Endothelial cell of umbilical vein (primary cell): ENCODE measurements around the gene GTSF1L. TPM values are rescaled to one million over a fixed set of nuclear protein-coding genes. Genes with fewer than 3 reads are reported as not detected.

Experiments
- BruUV-seq: library from RNA; stranded (reverse); fragments of 400-500 nt; replicated peaks from 2 replicates; lab custom pipeline; 2021; lab: Mats Ljungman, UMichigan
- CTCF ChIA-PET: fragments of 300-600, 350-600 bp; sonication (Branson Sonifier 250); formaldehyde crosslinking; loops from one replicate; lab custom pipeline; 2021; ENCODE audit warnings: antibody characterized with exemption, inconsistent platforms; lab: Charles Lee
- POLR2A ChIA-PET: fragments of 300-600, 350-600 bp; sonication (Branson Sonifier 250); formaldehyde crosslinking; loops from one replicate; lab custom pipeline; 2021; ENCODE audit warnings: antibody characterized with exemption, inconsistent platforms; lab: Charles Lee
- DNase-seq: peaks from one replicate; pipeline ENCODE4 v3.0.0-alpha.2; 2011; ENCODE audit warnings: low read depth, low spot score
- FAIRE-seq: peaks from 2 replicates; lab custom pipeline; 2011; peaks lifted over from hg19 to GRCh38; lab: Jason Lieb, UNC
- H2AFZ ChIP-seq: 2 replicates; pipeline ENCODE4 v1.6.0; 2012; ENCODE audit warnings: low read depth, low read length, control low read depth, inconsistent platforms
- H3K27ac ChIP-seq: 2 replicates; pipeline ENCODE4 v1.5.1; 2011; ENCODE audit warnings: low read depth, mild to moderate bottlenecking, control low read depth, low read length, moderate library complexity; ENCODE audit not compliant: insufficient read depth
- H3K27me3 ChIP-seq, 2 experiments: 2 replicates each; pipeline versions ENCODE4 v1.6.0 to v1.6.1; 2011; ENCODE audit warnings: low read length in 2 of 2, mixed read lengths in 1 of 2; ENCODE audit not compliant: control insufficient read depth in 2 of 2, insufficient read depth in 2 of 2
- H3K36me3 ChIP-seq, 2 experiments: 2 replicates in 1 of 2; 3 replicates in 1 of 2; pipeline ENCODE4 v1.5.1; 2011; ENCODE audit warnings: low read length in 2 of 2, mild to moderate bottlenecking in 1 of 2, moderate library complexity in 1 of 2; ENCODE audit not compliant: control insufficient read depth in 2 of 2, insufficient read depth in 2 of 2; ENCODE audit errors: extremely low read depth in 1 of 2
- H3K4me1 ChIP-seq: 3 replicates; pipeline ENCODE4 v1.5.1; 2011; ENCODE audit warnings: mild to moderate bottlenecking, low read length; ENCODE audit not compliant: control insufficient read depth, insufficient read depth; ENCODE audit errors: extremely low read depth
- H3K4me2 ChIP-seq: 2 replicates; pipeline ENCODE4 v1.6.1; 2011; ENCODE audit warnings: low read length, control low read depth, mixed read lengths; ENCODE audit not compliant: insufficient read depth
- H3K4me3 ChIP-seq, 3 experiments: fragments of 200-600 bp in 1 of 3; sonication (generic), shearing (Covaris generic) in 1 of 3; replicated peaks in 1 of 3; 2 replicates each; pipeline ENCODE4 v1.5.1; 2011 to 2016; ENCODE audit warnings: control low read depth in 3 of 3, low read length in 3 of 3, mild to moderate bottlenecking in 2 of 3, inconsistent platforms in 1 of 3, low read depth in 1 of 3, moderate library complexity in 1 of 3; ENCODE audit not compliant: insufficient read depth in 1 of 3
- H3K79me2 ChIP-seq: 2 replicates; pipeline ENCODE4 v1.6.0; 2012; ENCODE audit warnings: low read length, inconsistent platforms; ENCODE audit not compliant: control insufficient read depth, insufficient read depth
- H3K9ac ChIP-seq: replicated peaks from 2 replicates; pipeline ENCODE3; 2011; ENCODE audit warnings: low read length, control low read depth; ENCODE audit not compliant: insufficient read depth; ENCODE audit errors: extremely low read depth
- H3K9me1 ChIP-seq: replicated peaks from 3 replicates; pipeline ENCODE4 v1.6.0; 2011; ENCODE audit warnings: mild to moderate bottlenecking, low read length; ENCODE audit not compliant: control insufficient read depth, insufficient read depth; ENCODE audit errors: extremely low read depth
- H3K9me3 ChIP-seq: replicated peaks from 2 replicates; pipeline ENCODE4 v1.5.1; 2012; ENCODE audit warnings: low read length, inconsistent platforms; ENCODE audit not compliant: control insufficient read depth, insufficient read depth
- H4K20me1 ChIP-seq: replicated peaks from 2 replicates; pipeline ENCODE3; 2011; ENCODE audit warnings: mild to moderate bottlenecking, low read length; ENCODE audit not compliant: control insufficient read depth, insufficient read depth; ENCODE audit errors: extremely low read depth
- CTCF ChIP-seq, 2 donors: IDR thresholded peaks; 1 replicate in 1 of 2; 2 replicates in 1 of 2; pipeline ENCODE4 v1.5.1; 2011; ENCODE audit warnings: low read length in 2 of 2, mild to moderate bottlenecking in 2 of 2, moderate library complexity in 2 of 2, control low read depth in 1 of 2, inconsistent platforms in 1 of 2, low read depth in 1 of 2; ENCODE audit not compliant: insufficient read depth in 1 of 2; ENCODE audit errors: extremely low read depth in 1 of 2
- EZH2 ChIP-seq: IDR thresholded peaks from 2 replicates; pipeline ENCODE4 v1.6.1; 2012; ENCODE audit warnings: borderline replicate concordance, low read depth, mild to moderate bottlenecking, moderate library complexity, low read length, inconsistent platforms; ENCODE audit not compliant: severe bottlenecking
- FOS ChIP-seq: IDR thresholded peaks from 2 replicates; pipeline ENCODE4 v1.6.1; 2011; ENCODE audit warnings: mild to moderate bottlenecking, low read length, moderate library complexity, borderline replicate concordance; ENCODE audit not compliant: insufficient read depth
- GATA2 ChIP-seq: IDR thresholded peaks from 2 replicates; pipeline ENCODE4 v1.7.0; 2011; ENCODE audit warnings: low read depth, mild to moderate bottlenecking, moderate library complexity, mixed read lengths, low read length; ENCODE audit not compliant: insufficient read length, insufficient read depth
- JUN ChIP-seq: IDR thresholded peaks from 2 replicates; pipeline ENCODE4 v1.6.1; 2011; ENCODE audit warnings: borderline replicate concordance, low read depth; ENCODE audit not compliant: insufficient read length, insufficient read depth
- MAX ChIP-seq: IDR thresholded peaks from 2 replicates; pipeline ENCODE4 v1.6.1; 2011; ENCODE audit not compliant: insufficient read depth, insufficient read length
- POLR2A ChIP-seq: IDR thresholded peaks from 2 replicates; pipeline ENCODE4 v1.6.1; 2012; ENCODE audit warnings: low read depth, mild to moderate bottlenecking, control low read depth, low read length
- POLR2AphosphoS5 ChIP-seq: IDR thresholded peaks from 2 replicates; pipeline ENCODE4 v1.6.1; 2012; ENCODE audit warnings: low read depth, mild to moderate bottlenecking, control low read depth, low read length, moderate library complexity; ENCODE audit not compliant: insufficient read depth
- dilution Hi-C: fragments of 300-500 bp; cut with MboI; formaldehyde crosslinking; loops from one replicate; pipeline ENCODE4 v1.15.0; 2019; ENCODE audit warnings: low sequenced_read_pairs; ENCODE audit not compliant: extremely low pct_ligation_motif_present
- intact Hi-C: fragments of 100-400 bp; cut with micrococcal nuclease; formaldehyde crosslinking; loops from one replicate; pipeline ENCODE4 v1.10.0; 2022
- polyA plus RNA-seq, 4 experiments: library from polyadenylated mRNA; depleted of rRNA in 3 of 4; stranded (reverse) in 3 of 4; unstranded in 1 of 4; fragments of >200 nt; gene quantifications; 2 replicates each; pipeline versions ENCODE4 v1.2.1 to v1.2.3, GENCODE V29; 2011 to 2012; ENCODE audit warnings: missing spikeins in 1 of 4
- total RNA-seq: library from RNA; stranded (reverse); gene quantifications from 2 replicates; pipeline ENCODE4 v1.2.3, GENCODE V29; 2021

The GTSF1L gene
- total and polyA plus RNA-seq, 2 donors (not counting 3 experiments of a cell fraction or from before 2014, with no cell fraction given): not detected

GRCh38 chr20:43755851-43756250, 29.0 kb upstream of the GTSF1L start:
- H3K9me3 ChIP-seq: no peaks in the 10 kb centered on the region
- intact Hi-C loops (no loop called here), dilution Hi-C loops (loop anchor here (25.0 kb wide), 1 partner anchor 156 kb away; the partner anchor contains the start of gene TOX2)
- H3K4me1 ChIP-seq: peaks cover 7% of the 10 kb centered on the region
- FAIRE-seq (no peak), DNase-seq (no peak)
- ChIA-PET POLR2A (no interaction called here), CTCF (interaction anchor here (9.9 kb wide), 1 partner anchor 325 kb away, joined by 191 read pairs; no protein-coding TSS in a partner anchor)
- no peak overlapping the region for H2AFZ ChIP-seq
- H3K27me3 ChIP-seq: peaks cover 0 to 2% of the 10 kb centered on the region in 2 experiments
- H3K4me2 ChIP-seq: no peak overlapping the region
- H3K9me1 ChIP-seq: no peaks in the 10 kb centered on the region
- no peaks in the 10 kb centered on the region for H3K79me2 ChIP-seq
- no peak overlapping the region for H3K9ac ChIP-seq
- H3K27ac ChIP-seq: no peak overlapping the region
- no peaks in the 10 kb centered on the region for H3K36me3 ChIP-seq
- no TSS peak for BruUV-seq
- no peaks in the 10 kb centered on the region for H4K20me1 ChIP-seq
- H3K4me3 ChIP-seq: no peak overlapping the region
- no peak for TF ChIP-seq GATA2
- no peak for TF ChIP-seq CTCF (IDR thresholded peaks at IDR 0.05; ENCODE audit: extremely low read depth in 1 of 2, insufficient read depth in 1 of 2, low read depth in 1 of 2, low read length in 2 of 2)
- no peak for TF ChIP-seq FOS
- TF ChIP-seq POLR2A: no peak
- no peak for TF ChIP-seq MAX
- TF ChIP-seq POLR2AphosphoS5: no peak
- TF ChIP-seq EZH2: no peak
- TF ChIP-seq JUN: no peak
